ENCODE measurements around the gene C11orf21.

DNA sequence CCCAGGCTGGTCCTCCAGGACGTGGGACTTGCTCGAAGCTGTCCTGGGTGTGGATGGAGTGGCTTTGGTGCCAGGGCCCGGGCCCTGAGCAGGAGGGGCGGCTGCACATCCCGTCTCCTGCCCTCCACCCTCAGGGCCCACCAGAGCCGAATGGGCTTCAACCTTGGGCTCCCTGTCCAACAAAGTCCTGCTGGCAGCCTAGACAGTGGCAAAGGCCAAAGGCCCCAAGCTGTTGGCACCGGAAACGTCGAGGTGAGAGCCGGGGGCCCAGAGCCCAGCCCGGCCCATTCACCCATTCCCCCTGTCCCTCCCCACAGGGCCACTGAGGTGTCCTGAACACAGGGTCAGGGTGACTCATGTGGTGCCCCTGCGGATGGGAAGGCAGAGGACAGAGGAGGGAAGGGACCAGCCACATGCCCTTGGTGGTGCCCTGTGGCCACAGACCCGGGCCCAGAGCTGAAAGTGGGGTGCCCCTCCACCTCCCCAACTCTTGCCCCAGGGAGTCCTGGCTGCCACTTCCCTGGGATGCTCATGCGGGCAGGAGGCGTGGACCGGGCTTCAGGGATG is 9.2 kb upstream of the C11orf21 start:
- TF ChIP-seq, protein P1, sequence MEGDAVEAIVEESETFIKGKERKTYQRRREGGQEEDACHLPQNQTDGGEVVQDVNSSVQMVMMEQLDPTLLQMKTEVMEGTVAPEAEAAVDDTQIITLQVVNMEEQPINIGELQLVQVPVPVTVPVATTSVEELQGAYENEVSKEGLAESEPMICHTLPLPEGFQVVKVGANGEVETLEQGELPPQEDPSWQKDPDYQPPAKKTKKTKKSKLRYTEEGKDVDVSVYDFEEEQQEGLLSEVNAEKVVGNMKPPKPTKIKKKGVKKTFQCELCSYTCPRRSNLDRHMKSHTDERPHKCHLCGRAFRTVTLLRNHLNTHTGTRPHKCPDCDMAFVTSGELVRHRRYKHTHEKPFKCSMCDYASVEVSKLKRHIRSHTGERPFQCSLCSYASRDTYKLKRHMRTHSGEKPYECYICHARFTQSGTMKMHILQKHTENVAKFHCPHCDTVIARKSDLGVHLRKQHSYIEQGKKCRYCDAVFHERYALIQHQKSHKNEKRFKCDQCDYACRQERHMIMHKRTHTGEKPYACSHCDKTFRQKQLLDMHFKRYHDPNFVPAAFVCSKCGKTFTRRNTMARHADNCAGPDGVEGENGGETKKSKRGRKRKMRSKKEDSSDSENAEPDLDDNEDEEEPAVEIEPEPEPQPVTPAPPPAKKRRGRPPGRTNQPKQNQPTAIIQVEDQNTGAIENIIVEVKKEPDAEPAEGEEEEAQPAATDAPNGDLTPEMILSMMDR (IDR thresholded peaks at IDR 0.05; ENCODE audit: insufficient read depth, low read length, poor library complexity, severe bottlenecking) = no peak
- no peak for TF ChIP-seq EZH2phosphoT487 (conservative IDR thresholded peaks at IDR 0.05; ENCODE audit: low read length)
